Ovary (tissue), 3 donors: ENCODE results near the gene ME2.
A peak's percentile ranks its signal among the peaks of the same experiment; 100 is the strongest.

ENCODE experiments used
- EP300 ChIP-seq: sonication (generic); formaldehyde crosslinking; IDR thresholded peaks from one replicate; pipeline ENCODE4 v1.6.1; 2017; ENCODE audit warnings: antibody characterized with exemption
- POLR2A ChIP-seq: fragments of 450-650 bp; IDR thresholded peaks from one replicate; pipeline ENCODE4 v1.6.1; 2017; ENCODE audit warnings: antibody characterized with exemption, mild to moderate bottlenecking, moderate library complexity
- TF ChIP-seq, protein P1 (sequence below), 3 donors: fragments of 450-650 bp in 2 of 3; fragments of 200-600 bp in 1 of 3; IDR thresholded peaks; one replicate each; pipeline versions ENCODE4 v1.5.1 to v1.8.0; 2016 to 2022; ENCODE audit warnings: antibody characterized with exemption in 3 of 3, mild to moderate bottlenecking in 1 of 3
- donor health status: DM: no; HTN: no; CAD: no.

- TF ChIP-seq, protein P1, sequence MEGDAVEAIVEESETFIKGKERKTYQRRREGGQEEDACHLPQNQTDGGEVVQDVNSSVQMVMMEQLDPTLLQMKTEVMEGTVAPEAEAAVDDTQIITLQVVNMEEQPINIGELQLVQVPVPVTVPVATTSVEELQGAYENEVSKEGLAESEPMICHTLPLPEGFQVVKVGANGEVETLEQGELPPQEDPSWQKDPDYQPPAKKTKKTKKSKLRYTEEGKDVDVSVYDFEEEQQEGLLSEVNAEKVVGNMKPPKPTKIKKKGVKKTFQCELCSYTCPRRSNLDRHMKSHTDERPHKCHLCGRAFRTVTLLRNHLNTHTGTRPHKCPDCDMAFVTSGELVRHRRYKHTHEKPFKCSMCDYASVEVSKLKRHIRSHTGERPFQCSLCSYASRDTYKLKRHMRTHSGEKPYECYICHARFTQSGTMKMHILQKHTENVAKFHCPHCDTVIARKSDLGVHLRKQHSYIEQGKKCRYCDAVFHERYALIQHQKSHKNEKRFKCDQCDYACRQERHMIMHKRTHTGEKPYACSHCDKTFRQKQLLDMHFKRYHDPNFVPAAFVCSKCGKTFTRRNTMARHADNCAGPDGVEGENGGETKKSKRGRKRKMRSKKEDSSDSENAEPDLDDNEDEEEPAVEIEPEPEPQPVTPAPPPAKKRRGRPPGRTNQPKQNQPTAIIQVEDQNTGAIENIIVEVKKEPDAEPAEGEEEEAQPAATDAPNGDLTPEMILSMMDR (IDR thresholded peaks at IDR 0.05): peak in 1 of 3 donors; percentile 27
- peak; percentile 92 for TF ChIP-seq POLR2A
- no peak for TF ChIP-seq EP300
These were observed 89.1 kb downstream of the ME2 start, which contains the start of gene ELAC1 for GRCh38 chr18:50967714-50968661.
